DND-41 (cell line): ENCODE data around the gene SFTA2.

Experiments
- ATAC-seq: fragments of 200-7000 bp; cut with Tn5 transposase; 3 replicates; pipeline ENCODE4 v1.9.1; 2021; ENCODE audit warnings: low read depth; ENCODE audit not compliant: insufficient read depth
- DNase-seq: peaks from one replicate; pipeline ENCODE4 v3.0.0-alpha.2; 2020
- H2AFZ ChIP-seq: 2 replicates; pipeline ENCODE4 v1.6.0; 2012; ENCODE audit warnings: low read depth, low read length
- H3K27ac ChIP-seq: 2 replicates; pipeline ENCODE4 v1.5.1; 2012; ENCODE audit warnings: low read length, inconsistent platforms
- H3K27me3 ChIP-seq: fragments of 200-600 bp; sonication (generic); 2 replicates; pipeline ENCODE4 v1.6.0; 2012; ENCODE audit warnings: low read length, mild to moderate bottlenecking, inconsistent platforms; ENCODE audit not compliant: insufficient read depth, poor library complexity
- H3K36me3 ChIP-seq: 2 replicates; pipeline ENCODE4 v1.5.1; 2012; ENCODE audit warnings: low read length, inconsistent platforms; ENCODE audit not compliant: insufficient read depth
- H3K4me1 ChIP-seq: 2 replicates; pipeline ENCODE4 v1.5.1; 2012; ENCODE audit warnings: mild to moderate bottlenecking, low read length; ENCODE audit not compliant: insufficient read depth
- H3K4me2 ChIP-seq: 2 replicates; pipeline ENCODE4 v1.6.0; 2012; ENCODE audit warnings: mild to moderate bottlenecking, moderate library complexity, low read length, inconsistent platforms; ENCODE audit not compliant: insufficient read depth
- H3K4me3 ChIP-seq, 2 experiments: fragments of 200-600 bp in 1 of 2; shearing (Covaris generic) in 1 of 2; 2 replicates each; pipeline ENCODE4 v1.5.1; 2012 to 2016; ENCODE audit warnings: inconsistent platforms in 2 of 2, low read length in 2 of 2, mild to moderate bottlenecking in 2 of 2, low read depth in 1 of 2, moderate library complexity in 1 of 2
- H3K79me2 ChIP-seq: 2 replicates; pipeline ENCODE4 v1.6.0; 2012; ENCODE audit warnings: low read length, inconsistent platforms; ENCODE audit not compliant: insufficient read depth
- H3K9ac ChIP-seq: 2 replicates; pipeline ENCODE4 v1.6.0; 2012; ENCODE audit warnings: low read depth, mild to moderate bottlenecking, inconsistent platforms, low read length, moderate library complexity
- H3K9me3 ChIP-seq: 2 replicates; pipeline ENCODE4 v1.5.1; 2012; ENCODE audit warnings: low read length, moderate library complexity, mild to moderate bottlenecking, inconsistent platforms; ENCODE audit not compliant: insufficient read depth, severe bottlenecking
- H4K20me1 ChIP-seq: 2 replicates; pipeline ENCODE4 v1.6.0; 2012; ENCODE audit warnings: low read length; ENCODE audit not compliant: insufficient read depth
- CTCF ChIP-seq: IDR thresholded peaks from 2 replicates; pipeline ENCODE4 v1.5.1; 2012; ENCODE audit warnings: borderline replicate concordance, low read length, moderate library complexity, mild to moderate bottlenecking; ENCODE audit not compliant: poor library complexity, severe bottlenecking; ENCODE audit errors: extremely low read depth
- EZH2 ChIP-seq: IDR thresholded peaks from 3 replicates; pipeline ENCODE4 v1.6.1; 2012; ENCODE audit warnings: borderline replicate concordance, low read depth, mild to moderate bottlenecking, moderate library complexity, low read length, inconsistent platforms; ENCODE audit not compliant: severe bottlenecking

The SFTA2 gene

GRCh38 chr6:30882759-30883684 lies 48.9 kb downstream of the SFTA2 start:
- Histone ChIP-seq H4K20me1 (0 out of 2 replicates have a peak, but pooled peaks cover 4% of the 10 kb centered on the region), H3K4me2 (peak overlapping the region; percentile 99), H3K36me3 (no peaks in the 10 kb centered on the region), H3K4me3 (peak overlapping the region in 1 of 2 experiments; percentile 88; a peak in 2 of 4 replicates), H2AFZ (0 out of 2 replicates have a peak overlapping the region, but pooled peaks have one; percentile 66), H3K9ac (peak overlapping the region; percentile 70), H3K79me2 (peaks cover 31% of the 10 kb centered on the region), H3K4me1 (peaks cover 37% of the 10 kb centered on the region), H3K27me3 (no peaks in the 10 kb centered on the region), H3K9me3 (no peaks in the 10 kb centered on the region), H3K27ac (peak overlapping the region; percentile 72)
- ATAC-seq: no peak
- DNase-seq: no peak
- TF ChIP-seq CTCF: no peak
- no peak for TF ChIP-seq EZH2

GRCh38 chr6:30882204-30882758 lies 49.7 kb downstream of the SFTA2 start:
- no peak for DNase-seq
- Histone ChIP-seq H4K20me1 (0 out of 2 replicates have a peak, but pooled peaks cover 4% of the 10 kb centered on the region), H3K9ac (no peak overlapping the region), H3K9me3 (no peaks in the 10 kb centered on the region), H2AFZ (no peak overlapping the region), H3K4me1 (peaks cover 44% of the 10 kb centered on the region), H3K79me2 (peaks cover 24% of the 10 kb centered on the region), H3K4me2 (no peak overlapping the region), H3K4me3 (no peak overlapping the region), H3K27me3 (no peaks in the 10 kb centered on the region), H3K36me3 (no peaks in the 10 kb centered on the region), H3K27ac (no peak overlapping the region)
- TF ChIP-seq CTCF (no peak), EZH2 (no peak)
- no peak for ATAC-seq

GRCh38 chr6:30881392-30882203 lies 50.4 kb downstream of the SFTA2 start:
- DNase-seq (no peak), ATAC-seq (no peak)
- Histone ChIP-seq H3K9me3 (no peaks in the 10 kb centered on the region), H3K27me3 (no peaks in the 10 kb centered on the region), H3K4me1 (peaks cover 46% of the 10 kb centered on the region), H2AFZ (no peak overlapping the region), H3K9ac (no peak overlapping the region), H3K27ac (no peak overlapping the region), H3K4me2 (no peak overlapping the region), H3K79me2 (peaks cover 19% of the 10 kb centered on the region), H4K20me1 (0 out of 2 replicates have a peak, but pooled peaks cover 4% of the 10 kb centered on the region), H3K4me3 (no peak overlapping the region), H3K36me3 (no peaks in the 10 kb centered on the region)
- TF ChIP-seq CTCF (no peak), EZH2 (no peak)
